ENCODE measurements around the gene CCL14.

The CCL14 gene

GRCh38 chr17:35936063-35936462, 50.5 kb downstream of the CCL14 start:
- DNase-seq = no peak

GRCh38 chr17:35934760-35935159, 51.8 kb downstream of the CCL14 start:
- DNase-seq = no peak

Measured in central memory CD4-positive, alpha-beta T cell (primary cell).